ENCODE results near the gene TNXB. TPM values are rescaled to one million over a fixed set of nuclear protein-coding genes. Genes with fewer than 3 reads are reported as not detected.

Gene TNXB
- total and polyA plus RNA-seq, 9 donors = 13.3 to 334 (median 146) TPM

DNA sequence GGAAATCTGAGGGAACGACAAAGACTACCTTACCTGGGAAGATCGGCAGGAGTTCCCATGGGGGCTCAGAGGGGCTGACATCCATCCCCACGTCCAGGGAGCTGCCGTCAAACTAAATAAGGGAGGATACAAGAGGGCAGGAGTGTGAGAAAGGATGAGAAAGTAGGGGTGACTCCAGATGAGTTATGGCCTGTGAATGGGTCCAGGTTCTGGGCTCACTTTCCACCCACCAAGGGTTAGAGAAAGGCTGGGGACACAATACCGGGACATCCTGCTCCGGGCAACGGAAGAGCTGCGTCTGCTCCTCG, 18.2 kb upstream of the TNXB start:
- H3K9me3 ChIP-seq = no peaks in the 10 kb centered on the region
- TF ChIP-seq EP300 (IDR thresholded peaks at IDR 0.05) (no peak), POLR2A (IDR thresholded peaks at IDR 0.05) (no peak)
- TF ChIP-seq, protein P1, sequence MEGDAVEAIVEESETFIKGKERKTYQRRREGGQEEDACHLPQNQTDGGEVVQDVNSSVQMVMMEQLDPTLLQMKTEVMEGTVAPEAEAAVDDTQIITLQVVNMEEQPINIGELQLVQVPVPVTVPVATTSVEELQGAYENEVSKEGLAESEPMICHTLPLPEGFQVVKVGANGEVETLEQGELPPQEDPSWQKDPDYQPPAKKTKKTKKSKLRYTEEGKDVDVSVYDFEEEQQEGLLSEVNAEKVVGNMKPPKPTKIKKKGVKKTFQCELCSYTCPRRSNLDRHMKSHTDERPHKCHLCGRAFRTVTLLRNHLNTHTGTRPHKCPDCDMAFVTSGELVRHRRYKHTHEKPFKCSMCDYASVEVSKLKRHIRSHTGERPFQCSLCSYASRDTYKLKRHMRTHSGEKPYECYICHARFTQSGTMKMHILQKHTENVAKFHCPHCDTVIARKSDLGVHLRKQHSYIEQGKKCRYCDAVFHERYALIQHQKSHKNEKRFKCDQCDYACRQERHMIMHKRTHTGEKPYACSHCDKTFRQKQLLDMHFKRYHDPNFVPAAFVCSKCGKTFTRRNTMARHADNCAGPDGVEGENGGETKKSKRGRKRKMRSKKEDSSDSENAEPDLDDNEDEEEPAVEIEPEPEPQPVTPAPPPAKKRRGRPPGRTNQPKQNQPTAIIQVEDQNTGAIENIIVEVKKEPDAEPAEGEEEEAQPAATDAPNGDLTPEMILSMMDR (IDR thresholded peaks at IDR 0.05) = no peak
- H3K4me1 ChIP-seq (ENCODE audit: insufficient read depth) = peaks cover 13% of the 10 kb centered on the region
- DNase-seq = no peak
- no peaks in the 10 kb centered on the region for H3K27me3 ChIP-seq
- peak overlapping the region; percentile 93 for H3K4me3 ChIP-seq
- H3K27ac ChIP-seq = peak overlapping the region; percentile 56 to 60
- intact Hi-C loops (cut with DNase I) = no loop called here
- H3K36me3 ChIP-seq = no peaks in the 10 kb centered on the region
- 1 to 3% (median 2%) methylated on average over 9 of the region's 9 CpGs for WGBS, 3 donors

DNA sequence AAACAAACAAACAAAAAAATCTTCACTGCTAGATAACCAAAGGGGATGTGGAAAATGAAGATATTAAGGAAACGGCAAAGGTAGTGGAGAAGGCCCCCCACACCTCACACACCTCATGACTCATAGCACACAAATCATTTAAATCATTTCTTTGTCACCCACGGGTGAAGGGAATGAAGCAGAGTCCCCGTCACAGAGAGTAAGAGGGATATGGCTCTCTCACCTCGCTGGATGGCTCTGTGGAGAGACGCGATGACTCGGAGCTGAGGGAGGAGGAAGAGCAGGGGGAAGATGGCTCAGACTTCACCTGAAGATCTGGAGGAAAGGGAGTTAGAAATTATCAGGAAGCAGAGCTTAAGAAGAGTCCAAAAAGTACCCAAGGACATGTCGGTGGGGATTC, 17.7 kb upstream of the TNXB start:
- peaks cover 13% of the 10 kb centered on the region for H3K4me1 ChIP-seq (ENCODE audit: insufficient read depth)
- no peaks in the 10 kb centered on the region for H3K27me3 ChIP-seq
- H3K27ac ChIP-seq = no peak overlapping the region
- TF ChIP-seq POLR2A (IDR thresholded peaks at IDR 0.05) (no peak), EP300 (IDR thresholded peaks at IDR 0.05) (no peak)
- TF ChIP-seq, protein P1 (IDR thresholded peaks at IDR 0.05) = no peak
- intact Hi-C loops (cut with DNase I) = no loop called here
- DNase-seq = no peak
- 12 to 34% (median 17%) methylated on average over 8 of the region's 8 CpGs for WGBS, 3 donors
- no peaks in the 10 kb centered on the region for H3K9me3 ChIP-seq
- H3K4me3 ChIP-seq = peak overlapping the region; percentile 93
- no peaks in the 10 kb centered on the region for H3K36me3 ChIP-seq

DNA sequence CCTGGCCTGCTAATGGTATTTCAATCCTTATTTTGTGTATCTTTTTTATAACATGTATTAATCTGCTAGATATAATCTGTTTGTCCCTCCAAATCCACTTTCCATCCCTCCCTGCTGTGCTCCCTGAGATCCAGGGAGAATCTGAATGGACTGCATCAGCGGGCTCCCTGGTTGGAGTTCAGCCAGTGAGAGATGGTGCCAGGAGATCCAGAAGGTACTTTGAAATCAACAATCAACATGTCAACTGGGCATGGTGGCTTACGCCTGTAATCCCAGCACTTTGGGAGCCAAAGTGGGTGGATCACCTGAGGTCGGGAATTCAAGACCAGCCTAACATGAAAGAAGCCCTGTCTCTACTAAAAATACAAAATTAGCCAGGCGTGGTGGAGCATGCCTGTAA, 14.5 kb upstream of the TNXB start:
- intact Hi-C loops (cut with DNase I) = no loop called here
- TF ChIP-seq POLR2A (IDR thresholded peaks at IDR 0.05) (no peak), EP300 (IDR thresholded peaks at IDR 0.05) (no peak)
- TF ChIP-seq, protein P1 (IDR thresholded peaks at IDR 0.05) = no peak
- no peaks in the 10 kb centered on the region for H3K36me3 ChIP-seq

DNA sequence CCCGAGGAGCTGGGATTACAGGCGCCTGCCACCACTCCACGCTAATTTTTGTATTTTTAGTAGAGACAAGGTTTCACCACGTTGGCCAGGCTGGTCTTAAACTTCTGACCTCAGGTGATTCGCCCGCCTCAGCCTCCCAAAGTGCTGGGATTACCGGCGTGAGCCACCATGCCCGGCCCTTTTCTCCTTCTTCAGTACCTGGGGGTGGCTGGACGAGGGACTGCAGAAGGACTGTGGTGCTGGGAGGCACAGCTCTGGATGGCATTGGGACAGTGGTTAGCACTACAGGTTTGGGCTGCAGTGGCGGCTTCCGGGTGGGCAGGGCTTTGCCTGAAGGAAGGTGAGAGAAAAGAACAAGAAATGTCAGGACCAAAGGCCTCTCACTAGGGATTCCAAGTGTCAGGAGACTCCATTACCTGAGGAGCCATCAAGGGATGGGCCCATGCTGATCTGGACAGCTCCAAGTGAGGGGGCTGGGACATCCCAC, 11.5 kb upstream of the TNXB start:
- no peak for DNase-seq
- Histone ChIP-seq H3K9me3 (no peaks in the 10 kb centered on the region), H3K4me3 (no peak overlapping the region), H3K27me3 (no peaks in the 10 kb centered on the region), H3K36me3 (no peaks in the 10 kb centered on the region), H3K27ac (no peak overlapping the region), H3K4me1 (ENCODE audit: insufficient read depth) (peaks cover 1% of the 10 kb centered on the region)
- intact Hi-C loops (cut with DNase I) = no loop called here
- 91 to 93% (median 91%) methylated on average over 11 to 12 of the region's 12 CpGs for WGBS, 3 donors
- TF ChIP-seq, protein P1 (IDR thresholded peaks at IDR 0.05) = no peak
- TF ChIP-seq POLR2A (IDR thresholded peaks at IDR 0.05) = no peak
- TF ChIP-seq EP300 (IDR thresholded peaks at IDR 0.05) = no peak

More for the DNA sequence above, 14.5 kb upstream of the TNXB start:
- Histone ChIP-seq H3K27me3 (no peaks in the 10 kb centered on the region), H3K27ac (no peak overlapping the region), H3K4me3 (no peak overlapping the region), H3K4me1 (ENCODE audit: insufficient read depth) (peaks cover 9% of the 10 kb centered on the region), H3K9me3 (no peaks in the 10 kb centered on the region)
- no peak for DNase-seq
- 76 to 79% (median 78%) methylated on average over 4 of the region's 4 CpGs for WGBS, 3 donors
